Memory B cell (primary cell): Measurements from ENCODE around the gene DLGAP1.

Source experiments
- ATAC-seq: fragments of 150-1000 bp; cut with Tn5 transposase; 2 replicates; pipeline ENCODE4 v1.10.0; 2021; ENCODE audit warnings: low read depth, mild to moderate bottlenecking, moderate library complexity
- DNase-seq, 2 donors: peaks; one replicate each; pipeline ENCODE4 v3.0.0; 2022; ENCODE audit warnings: low spot score in 2 of 2
- H3K27ac Mint-ChIP-seq: one replicate; pipeline ENCODE4 v1.8.0; 2022; ENCODE audit warnings: mild to moderate bottlenecking, moderate library complexity, mixed read lengths
- H3K27me3 Mint-ChIP-seq: one replicate; pipeline ENCODE4 v1.8.0; 2022; ENCODE audit warnings: mixed read lengths
- H3K36me3 Mint-ChIP-seq: one replicate; pipeline ENCODE4 v1.8.0; 2022; ENCODE audit warnings: mild to moderate bottlenecking, mixed read lengths
- H3K4me1 Mint-ChIP-seq: one replicate; pipeline ENCODE4 v1.8.0; 2022; ENCODE audit warnings: mixed read lengths
- H3K4me3 Mint-ChIP-seq: one replicate; pipeline ENCODE4 v1.8.0; 2022; ENCODE audit warnings: mild to moderate bottlenecking, moderate library complexity, mixed read lengths
- H3K9me3 Mint-ChIP-seq: one replicate; pipeline ENCODE4 v1.8.0; 2022; ENCODE audit warnings: mixed read lengths

DLGAP1 gene

DNA sequence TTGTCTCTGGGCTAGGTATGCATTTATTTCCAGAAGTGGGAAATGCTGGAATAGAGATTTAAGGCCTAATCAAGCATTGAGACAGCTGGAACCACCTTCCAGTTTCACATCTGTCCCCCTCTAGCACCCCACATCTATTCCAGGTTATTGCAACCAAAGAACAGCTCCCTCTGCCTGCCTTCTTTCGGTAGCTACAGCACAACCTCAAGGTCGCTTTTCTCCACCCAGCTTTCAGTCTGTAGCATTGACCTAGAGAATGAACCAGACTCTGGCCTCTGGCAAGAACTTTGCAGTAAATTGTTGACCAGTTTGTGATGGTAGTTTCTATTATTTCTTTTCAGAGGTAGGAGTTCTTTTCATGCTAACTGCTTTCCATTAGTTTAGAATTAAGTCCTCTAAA is 484.2 kb downstream of the DLGAP1 start:
- ATAC-seq (no peak), DNase-seq (no peak)
- Mint-ChIP-seq H3K4me1 (no peaks in the 10 kb centered on the region), H3K4me3 (no peak overlapping the region), H3K27ac (no peak overlapping the region), H3K36me3 (no peaks in the 10 kb centered on the region), H3K9me3 (no peaks in the 10 kb centered on the region), H3K27me3 (peaks cover 7% of the 10 kb centered on the region)

DNA sequence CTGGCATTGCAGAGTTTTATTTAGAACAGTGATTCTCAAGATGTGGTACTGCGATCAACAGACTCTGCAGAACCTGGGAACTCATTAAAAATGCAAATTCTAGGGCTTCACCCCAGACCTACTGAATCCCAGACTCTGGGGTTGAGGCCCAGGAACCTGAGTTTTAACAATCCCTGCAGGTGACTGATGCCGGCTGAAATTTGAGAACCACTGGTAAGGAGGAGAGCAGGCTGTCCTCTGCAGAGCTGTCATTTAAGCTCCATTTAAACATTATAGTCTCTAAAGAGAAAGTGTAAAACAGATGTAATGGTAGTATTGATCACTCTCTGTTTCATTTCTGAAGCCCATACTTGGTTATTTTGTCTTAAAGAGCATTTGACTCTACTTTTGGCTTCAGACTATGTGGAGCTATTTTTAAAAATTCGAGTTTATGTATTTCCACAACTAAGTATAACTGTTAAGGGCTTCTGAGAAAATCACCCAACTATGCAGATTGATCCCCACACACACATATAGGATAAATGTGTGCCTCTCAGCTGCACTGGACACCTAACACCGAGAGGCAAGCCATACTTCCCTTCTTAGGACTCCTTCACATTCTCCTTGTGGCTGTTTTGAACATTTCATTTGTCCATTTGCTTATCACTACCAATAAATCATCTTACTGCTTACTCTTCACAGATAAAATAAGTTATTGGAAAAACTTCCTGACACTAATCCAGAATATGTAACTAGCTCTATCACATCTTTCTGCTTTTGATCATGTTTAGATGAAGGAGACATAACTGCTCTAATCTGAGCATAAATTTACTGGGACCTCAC is 487.5 kb downstream of the DLGAP1 start:
- no peak for DNase-seq
- H3K27ac Mint-ChIP-seq = no peak overlapping the region
- ATAC-seq = no peak
- no peak overlapping the region for H3K4me3 Mint-ChIP-seq
- no peaks in the 10 kb centered on the region for H3K9me3 Mint-ChIP-seq
- no peaks in the 10 kb centered on the region for H3K4me1 Mint-ChIP-seq
- H3K27me3 Mint-ChIP-seq = peaks cover 7% of the 10 kb centered on the region
- H3K36me3 Mint-ChIP-seq = no peaks in the 10 kb centered on the region

DNA sequence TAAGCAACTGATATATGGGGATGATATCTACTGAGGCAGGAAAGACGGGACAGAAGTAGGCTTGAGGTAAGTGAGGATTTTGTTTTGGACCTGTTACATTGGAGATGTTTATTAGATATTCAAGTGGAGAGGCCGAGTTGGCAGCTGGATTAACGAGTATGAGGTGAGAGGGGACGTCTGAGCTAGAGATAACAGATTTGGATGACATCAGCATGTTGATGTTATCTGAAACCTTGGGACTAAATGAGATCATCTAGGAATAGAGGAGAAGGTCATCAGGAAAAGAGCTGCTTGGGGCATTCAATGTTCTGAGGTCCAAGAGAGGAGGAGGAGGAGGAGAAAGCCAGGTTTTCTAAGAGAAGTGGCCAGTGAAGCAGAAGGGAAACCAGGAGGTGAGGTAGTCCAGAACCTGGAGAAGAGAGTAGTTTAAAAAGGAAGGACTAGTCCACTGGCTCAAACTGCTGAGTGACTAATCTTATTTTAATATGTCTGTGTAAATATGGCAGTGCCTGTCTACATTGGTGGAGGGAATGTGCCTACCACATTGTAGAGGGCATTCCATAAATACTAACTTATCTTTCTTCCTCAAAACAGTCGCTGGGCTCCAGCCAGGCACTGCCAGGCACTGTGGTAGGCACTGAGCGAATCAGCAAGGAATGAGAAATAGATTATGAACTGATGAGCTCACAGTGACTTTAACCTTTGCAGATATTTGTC is 488.3 kb downstream of the DLGAP1 start:
- Mint-ChIP-seq H3K27ac (no peak overlapping the region), H3K9me3 (no peaks in the 10 kb centered on the region), H3K4me3 (no peak overlapping the region), H3K27me3 (peaks cover 7% of the 10 kb centered on the region), H3K36me3 (no peaks in the 10 kb centered on the region), H3K4me1 (no peaks in the 10 kb centered on the region)
- DNase-seq (no peak), ATAC-seq (no peak)

DNA sequence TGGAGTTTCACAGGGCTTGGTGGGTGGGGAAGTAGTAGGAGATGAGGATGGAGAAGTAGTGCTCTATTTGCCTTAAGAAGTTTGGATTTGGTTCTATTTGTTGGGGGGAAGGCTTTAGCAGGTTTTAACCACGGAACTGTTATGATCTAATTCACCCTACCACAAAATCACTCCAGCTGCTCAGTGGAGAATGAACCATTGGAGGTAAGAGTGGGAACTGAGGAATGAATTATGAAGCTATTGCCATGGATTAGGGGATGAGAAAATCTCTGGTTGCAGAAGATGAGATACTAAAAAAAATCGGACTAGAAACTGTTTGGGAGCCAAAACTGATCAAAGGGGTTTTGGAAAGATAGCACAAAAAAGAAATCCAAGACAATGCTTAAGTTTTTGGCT is 488.9 kb downstream of the DLGAP1 start:
- H3K9me3 Mint-ChIP-seq = no peaks in the 10 kb centered on the region
- no peak overlapping the region for H3K27ac Mint-ChIP-seq
- ATAC-seq (no peak), DNase-seq (no peak)
- H3K36me3 Mint-ChIP-seq = no peaks in the 10 kb centered on the region
- no peak overlapping the region for H3K4me3 Mint-ChIP-seq
- H3K4me1 Mint-ChIP-seq = no peaks in the 10 kb centered on the region
- H3K27me3 Mint-ChIP-seq = peaks cover 7% of the 10 kb centered on the region

DNA sequence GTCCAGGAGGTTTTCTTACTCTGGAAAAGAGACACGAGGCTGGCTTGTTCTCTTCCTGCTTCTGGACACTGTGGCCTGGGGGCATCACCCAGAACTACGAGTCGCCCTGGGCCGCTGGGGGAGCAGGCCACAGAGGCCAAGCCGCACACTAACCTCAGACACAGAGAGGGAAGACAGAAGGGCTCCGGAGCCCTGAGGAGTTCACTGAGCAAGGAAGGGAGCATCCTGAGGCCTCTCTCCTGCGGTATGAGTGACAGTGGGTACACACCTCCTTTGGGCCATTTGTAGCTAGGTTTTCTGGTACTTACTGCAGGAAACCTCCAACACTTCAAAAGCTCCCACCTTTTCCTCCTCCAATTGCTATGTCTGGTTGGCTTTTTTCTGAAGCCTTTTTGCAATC is 494.1 kb downstream of the DLGAP1 start:
- Mint-ChIP-seq H3K9me3 (no peaks in the 10 kb centered on the region), H3K36me3 (no peaks in the 10 kb centered on the region), H3K27me3 (peaks cover 4% of the 10 kb centered on the region), H3K27ac (no peak overlapping the region), H3K4me3 (no peak overlapping the region), H3K4me1 (no peaks in the 10 kb centered on the region)
- ATAC-seq (no peak), DNase-seq (no peak)

DNA sequence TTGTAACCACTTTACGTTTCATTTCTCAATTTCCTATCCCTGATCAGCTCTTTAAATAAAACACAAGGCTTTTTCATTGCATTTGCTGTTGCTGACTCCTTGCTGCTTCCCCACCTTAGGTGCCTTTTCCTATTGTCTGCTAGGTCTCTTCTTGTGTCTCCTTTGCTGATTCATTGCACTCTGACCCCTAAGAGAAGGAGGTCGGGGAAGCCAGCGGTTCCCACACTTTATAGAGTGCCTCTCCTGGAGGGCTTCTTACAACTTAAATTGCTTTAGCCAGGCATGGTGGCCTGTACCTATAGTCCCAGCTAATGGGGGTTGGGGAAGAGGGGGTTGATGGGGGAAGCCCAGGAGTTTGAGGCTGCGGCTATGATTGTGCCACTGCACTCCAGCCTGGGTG is 495.0 kb downstream of the DLGAP1 start:
- H3K4me3 Mint-ChIP-seq = no peak overlapping the region

DNA sequence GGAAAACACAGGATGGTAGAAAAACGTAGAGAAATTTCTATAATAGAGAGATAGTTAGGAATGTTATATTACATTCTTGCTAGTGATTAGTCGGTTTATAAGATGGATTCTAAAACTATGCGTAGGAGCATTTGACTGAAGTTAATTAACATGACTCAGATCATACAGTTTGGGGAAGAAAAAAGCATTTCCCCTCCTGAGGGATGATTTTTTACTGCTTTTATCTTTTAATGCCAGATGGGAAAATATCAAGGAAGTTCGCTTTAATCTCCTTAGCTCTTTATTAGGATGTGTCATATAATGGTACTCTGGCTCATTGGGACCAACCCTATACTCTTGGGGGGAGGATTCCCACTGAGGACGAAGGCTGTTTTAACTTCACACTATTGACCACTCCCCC is 503.1 kb downstream of the DLGAP1 start:
- no peak for ATAC-seq
- Mint-ChIP-seq H3K36me3 (no peaks in the 10 kb centered on the region), H3K4me1 (no peaks in the 10 kb centered on the region), H3K9me3 (peaks cover 2% of the 10 kb centered on the region), H3K27me3 (peaks cover 2% of the 10 kb centered on the region), H3K4me3 (no peak overlapping the region), H3K27ac (no peak overlapping the region)
- no peak for DNase-seq

More for the DNA sequence above, 495.0 kb downstream of the DLGAP1 start:
- ATAC-seq = no peak
- Mint-ChIP-seq H3K27ac (no peak overlapping the region), H3K36me3 (no peaks in the 10 kb centered on the region), H3K27me3 (peaks cover 4% of the 10 kb centered on the region), H3K9me3 (no peaks in the 10 kb centered on the region), H3K4me1 (no peaks in the 10 kb centered on the region)
- no peak for DNase-seq

DNA sequence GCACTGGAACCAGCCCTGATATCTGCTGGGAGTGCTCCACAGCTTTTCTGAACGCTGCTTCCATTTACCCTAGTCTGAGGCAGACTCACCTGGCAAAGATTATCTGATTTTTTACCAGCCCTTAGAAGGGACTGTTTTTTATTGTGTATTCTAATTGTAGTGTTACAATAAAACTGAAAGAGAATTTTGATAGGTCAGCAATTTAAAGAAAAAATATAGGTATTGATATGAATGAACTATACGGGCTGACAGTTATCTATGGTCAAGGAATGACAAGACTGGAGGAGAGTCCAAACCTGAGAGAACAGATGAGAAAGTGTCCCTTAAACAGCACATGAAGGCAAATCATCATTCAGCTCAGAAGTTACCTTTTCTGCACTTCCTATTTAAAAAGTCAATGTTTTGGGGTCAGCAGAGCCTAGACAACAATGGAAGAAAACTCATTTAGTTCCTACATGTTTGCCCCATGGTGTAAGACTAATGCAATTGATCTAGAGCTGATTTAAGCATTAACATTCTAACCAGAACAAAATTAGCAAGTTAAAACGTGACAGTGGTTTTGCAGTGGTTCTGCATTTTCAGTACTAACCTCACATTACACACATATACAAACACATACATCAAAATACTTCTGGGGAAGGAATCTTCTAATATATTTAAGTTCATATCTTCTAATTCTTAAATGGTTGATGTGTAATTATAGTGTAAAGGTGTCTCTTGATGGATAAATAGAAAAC is 504.3 kb downstream of the DLGAP1 start:
- no peak overlapping the region for H3K27ac Mint-ChIP-seq
- DNase-seq = no peak

DNA sequence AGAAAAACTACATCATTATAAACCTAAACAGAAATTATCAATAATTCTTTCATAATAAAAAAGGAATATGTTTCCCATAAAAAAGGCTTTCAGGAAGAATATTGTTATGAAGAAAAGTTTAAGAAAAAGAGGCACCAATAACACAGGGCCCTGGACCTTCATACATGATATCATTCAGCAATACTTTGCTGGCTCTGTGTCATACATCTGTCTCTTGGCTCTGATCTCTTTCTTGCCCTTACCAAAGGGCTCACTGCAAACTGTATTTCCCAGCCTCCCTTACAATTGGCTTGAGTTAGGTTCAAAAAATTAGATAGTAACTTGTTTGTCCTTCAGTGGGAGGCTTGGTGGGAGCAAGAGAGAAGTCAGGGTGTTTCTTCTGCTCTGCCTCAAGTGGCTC is 506.1 kb downstream of the DLGAP1 start:
- no peak overlapping the region for H3K27ac Mint-ChIP-seq
- DNase-seq = no peak
- H3K27me3 Mint-ChIP-seq = peaks cover 1% of the 10 kb centered on the region
- no peaks in the 10 kb centered on the region for H3K9me3 Mint-ChIP-seq
- H3K4me3 Mint-ChIP-seq = no peak overlapping the region
- ATAC-seq = no peak
- no peaks in the 10 kb centered on the region for H3K36me3 Mint-ChIP-seq
- H3K4me1 Mint-ChIP-seq = no peaks in the 10 kb centered on the region

More for the DNA sequence above, 504.3 kb downstream of the DLGAP1 start:
- H3K4me3 Mint-ChIP-seq = no peak overlapping the region
- no peak for ATAC-seq
- peaks cover 2% of the 10 kb centered on the region for H3K27me3 Mint-ChIP-seq
- H3K9me3 Mint-ChIP-seq = peaks cover 2% of the 10 kb centered on the region
- H3K36me3 Mint-ChIP-seq = no peaks in the 10 kb centered on the region
- no peaks in the 10 kb centered on the region for H3K4me1 Mint-ChIP-seq

DNA sequence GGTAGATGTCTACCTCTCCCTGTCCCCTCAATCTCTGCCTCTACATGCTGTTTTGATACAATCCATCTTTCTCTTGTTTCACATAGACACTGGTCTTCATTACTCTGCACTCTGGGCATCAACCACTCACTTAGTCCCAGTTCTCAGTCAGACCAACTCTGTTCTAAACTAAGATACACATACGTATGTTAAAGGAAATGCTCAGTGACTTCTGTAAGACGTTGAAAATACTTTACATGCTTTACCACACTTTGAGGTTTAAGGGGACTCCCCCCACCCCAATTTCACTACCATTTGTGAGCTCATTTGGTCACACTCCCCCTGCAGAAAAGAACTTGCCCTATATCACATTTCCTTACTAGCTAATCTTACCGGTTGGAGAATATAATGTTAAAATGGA is 507.7 kb downstream of the DLGAP1 start:
- no peaks in the 10 kb centered on the region for H3K4me1 Mint-ChIP-seq
- H3K27me3 Mint-ChIP-seq = peaks cover 1% of the 10 kb centered on the region
- DNase-seq = no peak
- no peak overlapping the region for H3K27ac Mint-ChIP-seq
- ATAC-seq = no peak
- H3K4me3 Mint-ChIP-seq = no peak overlapping the region
- H3K36me3 Mint-ChIP-seq = no peaks in the 10 kb centered on the region
- H3K9me3 Mint-ChIP-seq = peaks cover 1% of the 10 kb centered on the region

DNA sequence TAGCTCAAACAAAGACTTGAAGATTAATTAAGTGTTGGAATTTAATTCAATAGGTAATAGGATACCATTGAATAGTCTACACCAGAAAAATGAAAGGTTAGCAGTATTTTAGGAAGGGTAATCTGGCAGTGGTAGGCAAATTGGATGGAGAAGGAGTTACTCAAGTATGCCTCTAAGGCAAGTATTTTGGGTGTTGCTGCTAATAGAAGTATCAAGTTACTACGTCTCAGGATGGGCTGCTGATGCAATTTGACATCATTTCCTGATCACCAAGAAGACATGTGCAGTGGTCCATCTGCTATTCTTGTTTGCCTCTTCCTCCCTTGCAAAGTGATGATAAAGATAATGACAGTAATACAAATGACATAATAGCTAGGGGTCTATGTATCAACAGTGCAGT is 519.8 kb downstream of the DLGAP1 start:
- H3K4me3 Mint-ChIP-seq = no peak overlapping the region
- no peak for DNase-seq

DNA sequence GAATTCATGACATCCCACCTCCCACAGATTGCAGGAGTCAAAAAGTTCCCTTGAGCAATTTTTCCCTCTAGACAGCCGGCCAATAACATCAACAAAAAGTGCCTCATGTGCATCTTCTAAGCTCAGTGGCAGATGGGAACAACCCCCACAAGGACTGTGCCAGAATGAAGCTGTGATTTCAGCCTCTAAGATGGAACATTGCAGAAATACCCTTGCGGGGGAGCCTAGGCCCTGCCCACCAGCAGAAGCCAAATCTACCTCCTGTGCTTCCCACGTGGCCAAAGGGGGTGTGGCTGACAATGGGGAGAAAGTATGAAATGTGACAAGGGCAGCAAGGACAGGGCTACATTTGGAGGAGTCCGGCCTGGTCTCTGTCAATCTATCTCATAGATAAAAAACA is 522.8 kb downstream of the DLGAP1 start:
- no peaks in the 10 kb centered on the region for H3K4me1 Mint-ChIP-seq
- peaks cover 2% of the 10 kb centered on the region for H3K27me3 Mint-ChIP-seq
- no peaks in the 10 kb centered on the region for H3K9me3 Mint-ChIP-seq
- H3K27ac Mint-ChIP-seq = no peak overlapping the region
- ATAC-seq (no peak), DNase-seq (no peak)
- H3K4me3 Mint-ChIP-seq = no peak overlapping the region
- no peaks in the 10 kb centered on the region for H3K36me3 Mint-ChIP-seq

More for the DNA sequence above, 519.8 kb downstream of the DLGAP1 start:
- no peaks in the 10 kb centered on the region for H3K36me3 Mint-ChIP-seq
- peaks cover 2% of the 10 kb centered on the region for H3K27me3 Mint-ChIP-seq
- no peaks in the 10 kb centered on the region for H3K4me1 Mint-ChIP-seq
- ATAC-seq = no peak
- peaks cover 2% of the 10 kb centered on the region for H3K9me3 Mint-ChIP-seq
- H3K27ac Mint-ChIP-seq = no peak overlapping the region

DNA sequence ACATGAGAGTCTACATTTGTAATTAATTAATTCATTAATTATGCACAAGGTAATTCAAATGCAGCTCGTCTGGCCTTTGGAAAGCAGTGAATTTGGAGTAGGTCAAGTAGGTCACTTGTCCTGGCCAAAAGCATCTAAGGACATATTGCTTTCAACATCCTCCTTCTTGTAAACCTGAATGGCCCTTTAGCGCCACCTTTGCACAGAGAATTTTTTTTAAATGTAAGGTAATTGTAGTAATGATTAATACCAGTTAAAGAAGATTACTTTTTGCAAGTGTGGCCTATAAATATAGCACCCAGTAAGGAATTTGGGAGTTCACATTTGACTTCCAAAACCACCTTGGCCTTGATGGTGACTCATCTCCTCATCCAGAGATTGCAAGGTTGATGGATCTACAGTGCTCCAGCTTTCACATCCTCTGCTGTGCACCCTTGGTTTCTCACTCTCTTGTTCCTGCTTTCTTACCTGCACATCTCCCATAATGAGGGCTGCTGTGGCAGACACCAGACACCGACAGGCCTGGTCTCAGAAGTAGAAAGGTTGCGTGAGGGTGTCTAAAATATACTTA is 523.5 kb downstream of the DLGAP1 start:
- H3K4me3 Mint-ChIP-seq = no peak overlapping the region
- DNase-seq (no peak), ATAC-seq (no peak)
- no peaks in the 10 kb centered on the region for H3K9me3 Mint-ChIP-seq
- no peak overlapping the region for H3K27ac Mint-ChIP-seq
- no peaks in the 10 kb centered on the region for H3K36me3 Mint-ChIP-seq
- H3K27me3 Mint-ChIP-seq = peaks cover 2% of the 10 kb centered on the region
- H3K4me1 Mint-ChIP-seq = no peaks in the 10 kb centered on the region

DNA sequence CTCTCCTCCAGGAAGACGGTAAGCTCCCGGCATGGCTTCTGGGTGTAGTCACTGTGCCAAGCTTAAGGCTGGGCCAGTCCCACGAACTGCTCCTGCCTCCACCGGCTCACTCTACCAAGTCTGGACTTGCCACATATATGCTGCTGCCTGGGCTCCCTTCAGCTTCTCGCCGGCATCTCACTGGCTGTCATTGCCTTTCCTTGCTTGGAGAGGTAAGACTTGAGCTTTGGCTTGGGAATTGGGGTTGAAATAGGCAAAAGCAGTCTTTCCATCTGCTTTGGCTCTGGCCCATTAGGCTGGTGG is 524.1 kb downstream of the DLGAP1 start:
- no peaks in the 10 kb centered on the region for H3K9me3 Mint-ChIP-seq
- no peak overlapping the region for H3K27ac Mint-ChIP-seq
- H3K4me1 Mint-ChIP-seq = no peaks in the 10 kb centered on the region
- H3K36me3 Mint-ChIP-seq = no peaks in the 10 kb centered on the region
- H3K27me3 Mint-ChIP-seq = peaks cover 2% of the 10 kb centered on the region
- ATAC-seq (no peak), DNase-seq (no peak)
- H3K4me3 Mint-ChIP-seq = no peak overlapping the region
